GM12878 (cell line): ENCODE measurements around the gene AFAP1. TPM values are rescaled to one million over a fixed set of nuclear protein-coding genes. Genes with fewer than 3 reads are reported as not detected.

ENCODE experiments used
- ATAC-seq: fragments of 200-7000 bp; cut with Tn5 transposase; 3 replicates; pipeline ENCODE4 v1.9.1; 2020; ENCODE audit warnings: mild to moderate bottlenecking, moderate library complexity
- BruUV-seq: library from RNA; stranded (reverse); fragments of 400-500 nt; replicated peaks from 2 replicates; lab custom pipeline; 2021; lab: Mats Ljungman, UMichigan
- CTCF ChIA-PET: fragments of 300-600 bp; sonication (Branson Sonifier 250); formaldehyde crosslinking; extraction: SDS; loops from one replicate; lab custom pipeline; 2021; ENCODE audit warnings: inconsistent platforms; lab: Yijun Ruan, JAX
- POLR2A ChIA-PET: fragments of 350-600 bp; formaldehyde crosslinking; extraction: SDS; loops from one replicate; lab custom pipeline; 2021; ENCODE audit warnings: inconsistent platforms; lab: Charles Lee
- RAD21 ChIA-PET: fragments of 300-600 bp; sonication (Branson Sonifier 250); formaldehyde crosslinking; loops from one replicate; lab custom pipeline; 2023; ENCODE audit warnings: antibody characterized with exemption; ENCODE audit not compliant: unreplicated experiment; lab: Charles Lee
- SMC1A ChIA-PET: fragments of 300-600 bp; sonication (Branson Sonifier 250); formaldehyde crosslinking; loops from one replicate; lab custom pipeline; 2023; ENCODE audit not compliant: unreplicated experiment, uncharacterized antibody; lab: Charles Lee
- DNase-seq: peaks from one replicate; pipeline ENCODE4 v3.0.0-alpha.2; 2011; ENCODE audit warnings: low read depth, low spot score
- FAIRE-seq: peaks from 3 replicates; lab custom pipeline; 2011; peaks lifted over from hg19 to GRCh38; lab: Jason Lieb, UNC
- H2AFZ ChIP-seq: 2 replicates; pipeline ENCODE4 v1.6.0; 2011; ENCODE audit warnings: low read depth, low read length, control low read depth; ENCODE audit not compliant: control insufficient read depth
- H3K27ac ChIP-seq: 2 replicates; pipeline ENCODE4 v1.5.1; 2011; ENCODE audit warnings: control low read depth; ENCODE audit not compliant: control insufficient read depth, insufficient read depth
- H3K27me3 ChIP-seq, 2 experiments: replicated peaks in 1 of 2; 2 replicates each; pipeline versions ENCODE4 v1.6.0 to v1.6.1; 2011; ENCODE audit warnings: low read length in 1 of 2; ENCODE audit not compliant: control insufficient read depth in 2 of 2, insufficient read depth in 2 of 2
- H3K36me3 ChIP-seq, 2 experiments: 2 replicates each; pipeline ENCODE4 v1.5.1; 2011; ENCODE audit warnings: low read length in 1 of 2; ENCODE audit not compliant: control insufficient read depth in 2 of 2, insufficient read depth in 2 of 2
- H3K4me1 ChIP-seq: 2 replicates; pipeline ENCODE4 v1.6.1; 2011; ENCODE audit warnings: mild to moderate bottlenecking, low read length, moderate library complexity, mixed read lengths; ENCODE audit not compliant: control insufficient read depth, insufficient read depth
- H3K4me2 ChIP-seq: 2 replicates; pipeline ENCODE4 v1.6.0; 2011; ENCODE audit warnings: control low read depth; ENCODE audit not compliant: control insufficient read depth, insufficient read depth
- H3K4me3 ChIP-seq: fragments of 200-600 bp; sonication (generic); 2 replicates; pipeline ENCODE4 v1.5.1; 2016
- H3K79me2 ChIP-seq: 2 replicates; pipeline ENCODE4 v1.6.0; 2011; ENCODE audit warnings: low read length; ENCODE audit not compliant: control insufficient read depth, insufficient read depth
- H3K9ac ChIP-seq: 2 replicates; pipeline ENCODE4 v1.8.0; 2011; ENCODE audit warnings: low read length, control low read depth, mixed read lengths; ENCODE audit not compliant: control insufficient read depth, insufficient read depth
- H3K9me3 ChIP-seq: replicated peaks from 3 replicates; pipeline ENCODE4 v1.5.1; 2011; ENCODE audit warnings: mild to moderate bottlenecking, low read length; ENCODE audit not compliant: control insufficient read depth, insufficient read depth
- H4K20me1 ChIP-seq: 2 replicates; pipeline ENCODE4 v1.6.0; 2011; ENCODE audit not compliant: control insufficient read depth, insufficient read depth
- BHLHE40 ChIP-seq, 2 experiments: fragments of 450-650 bp in 1 of 2; IDR thresholded peaks; 2 replicates each; pipeline ENCODE4 v1.6.1; 2011 to 2017; ENCODE audit warnings: low read depth in 2 of 2, borderline replicate concordance in 1 of 2, improper control_type of control experiment in 1 of 2, low read length in 1 of 2, mild to moderate bottlenecking in 1 of 2
- HCFC1 ChIP-seq: fragments of 150-350 bp; IDR thresholded peaks from 2 replicates; pipeline ENCODE4 v1.6.1; 2014; ENCODE audit warnings: low read length
- NFIC ChIP-seq: IDR thresholded peaks from 2 replicates; pipeline ENCODE4 v1.6.1; 2012; ENCODE audit warnings: low read depth, mild to moderate bottlenecking, inconsistent platforms, low read length, moderate library complexity
- NR2C2 ChIP-seq: IDR thresholded peaks from 2 replicates; pipeline ENCODE4 v1.6.1; 2011; ENCODE audit warnings: borderline replicate concordance, low read depth; ENCODE audit not compliant: control insufficient read depth, insufficient read length
- NRF1 ChIP-seq: conservative IDR thresholded peaks from 2 replicates; pipeline ENCODE4 v1.6.1; 2011; ENCODE audit warnings: mild to moderate bottlenecking, low read depth, low read length, improper control_type of control experiment
- RBBP5 ChIP-seq: fragments of 200-600 bp; sonication (generic); conservative IDR thresholded peaks from 2 replicates; pipeline ENCODE4 v1.6.1; 2016
- REST ChIP-seq: IDR thresholded peaks from 2 replicates; pipeline ENCODE4 v1.6.1; 2012; ENCODE audit warnings: mild to moderate bottlenecking, low read depth, low read length
- RUNX3 ChIP-seq: IDR thresholded peaks from 2 replicates; pipeline ENCODE4 v1.6.1; 2012; ENCODE audit warnings: low read length, inconsistent platforms
- ZBED1 ChIP-seq: IDR thresholded peaks from 2 replicates; pipeline ENCODE4 v1.6.1; 2016; ENCODE audit warnings: borderline replicate concordance
- WGBS: methylation state at CpG from one replicate; pipeline ENCODE4 v1.1.6; 2016; ENCODE audit warnings: low lambda C conversion rate; ENCODE audit not compliant: insufficient replicate concordance, insufficient coverage; ENCODE audit errors: missing lambda C conversion rate; 5-methylcytosine and 5-hydroxymethylcytosine counted together
- in situ Hi-C: fragments of 300-500 bp; cut with MboI; formaldehyde crosslinking; loops from 9 replicates; pipeline ENCODE4 v1.14.3; 2018; ENCODE audit warnings: mixed read lengths
- intact Hi-C: fragments of 100-400 bp; cut with micrococcal nuclease; formaldehyde crosslinking; loops from one replicate; pipeline ENCODE4 v1.14.2; 2022; ENCODE audit not compliant: unreplicated experiment
- polyA plus RNA-seq, 11 experiments: library from polyadenylated mRNA; depleted of rRNA in 4 of 11; unstranded in 6 of 11; stranded (reverse) in 5 of 11; fragments of >200 nt; fragmentation: Nextera tagmentation in 4 of 11; fragmentation: Illumina TruSeq in 1 of 11; extraction: Ambion mirVana in 4 of 11; extraction: Trizol in 1 of 11; gene quantifications; 1 replicate in 1 of 11; 2 replicates in 10 of 11; pipeline versions ENCODE4 v1.2.1 to v1.2.3, GENCODE V29; 2011 to 2016; ENCODE audit warnings: inconsistent platforms in 2 of 11, missing spikeins in 2 of 11, low read depth in 1 of 11
- total RNA-seq, 4 experiments: library from RNA; depleted of rRNA in 3 of 4; stranded (reverse); fragments of >200 nt in 3 of 4; fragmentation: Illumina TruSeq in 1 of 4; extraction: Trizol in 1 of 4; gene quantifications; 2 replicates each; pipeline versions ENCODE4 v1.2.1 to v1.2.3, GENCODE V29; 2013 to 2021
- TF ChIP-seq, protein P1 (sequence below): fragments of 450-650 bp; formaldehyde crosslinking; IDR thresholded peaks from 2 replicates; pipeline ENCODE4 v1.4.0; 2022; ENCODE audit warnings: mild to moderate bottlenecking, moderate library complexity

Gene AFAP1
- total and polyA plus RNA-seq, 10 of the 15 experiments (the other 5 are each of a cell fraction or from before 2014, with no cell fraction given), result 0.02 to 0.23 (median 0.09) TPM; not detected in 1

DNA sequence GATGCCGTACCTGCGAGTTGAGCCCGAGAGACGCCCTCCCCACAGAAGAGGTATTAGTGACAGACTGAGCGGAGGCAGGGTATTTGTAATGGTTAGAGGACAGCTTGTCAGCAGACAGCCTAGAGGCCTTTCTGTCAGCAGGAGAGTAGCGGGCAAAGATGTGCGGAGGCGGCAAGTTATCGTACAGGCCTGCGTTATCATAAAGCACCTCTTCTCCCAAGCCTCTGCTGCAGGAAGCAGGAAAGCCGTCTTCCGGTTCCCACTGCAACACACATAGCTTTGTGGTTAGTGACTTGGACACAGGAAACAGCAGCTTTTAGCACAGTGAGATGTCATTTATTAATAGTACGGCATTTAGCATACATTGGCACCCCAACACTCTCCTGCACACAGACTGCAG lies 158.3 kb downstream of the AFAP1 start:
- intact Hi-C loops, result no loop called here
- H3K4me3 ChIP-seq, result no peak overlapping the region
- H3K36me3 ChIP-seq, result no peaks in the 10 kb centered on the region
- H3K27ac ChIP-seq, result no peak overlapping the region
- H4K20me1 ChIP-seq, result no peaks in the 10 kb centered on the region
- no TSS peak for BruUV-seq
- ChIA-PET RAD21 (no interaction called here), POLR2A (no interaction called here)
- no peaks in the 10 kb centered on the region; a peak in 1 of 4 replicates for H3K27me3 ChIP-seq
- H2AFZ ChIP-seq, result no peak overlapping the region
- WGBS, result 55% methylated on average over 13 of the region's 13 CpGs
- TF ChIP-seq ZBED1, result no peak
- TF ChIP-seq RUNX3, result peak; percentile 57
- TF ChIP-seq, all 136 proteins: peak for 1
- ChIA-PET SMC1A (no interaction called here), CTCF (no interaction called here)
- in situ Hi-C loops, result no loop called here
- H3K9ac ChIP-seq, result no peak overlapping the region
- H3K79me2 ChIP-seq, result no peaks in the 10 kb centered on the region
- no peak overlapping the region for H3K4me2 ChIP-seq
- no peaks in the 10 kb centered on the region for H3K9me3 ChIP-seq
- ATAC-seq (no peak), DNase-seq (no peak), FAIRE-seq (no peak)
- peaks cover 21% of the 10 kb centered on the region for H3K4me1 ChIP-seq

DNA sequence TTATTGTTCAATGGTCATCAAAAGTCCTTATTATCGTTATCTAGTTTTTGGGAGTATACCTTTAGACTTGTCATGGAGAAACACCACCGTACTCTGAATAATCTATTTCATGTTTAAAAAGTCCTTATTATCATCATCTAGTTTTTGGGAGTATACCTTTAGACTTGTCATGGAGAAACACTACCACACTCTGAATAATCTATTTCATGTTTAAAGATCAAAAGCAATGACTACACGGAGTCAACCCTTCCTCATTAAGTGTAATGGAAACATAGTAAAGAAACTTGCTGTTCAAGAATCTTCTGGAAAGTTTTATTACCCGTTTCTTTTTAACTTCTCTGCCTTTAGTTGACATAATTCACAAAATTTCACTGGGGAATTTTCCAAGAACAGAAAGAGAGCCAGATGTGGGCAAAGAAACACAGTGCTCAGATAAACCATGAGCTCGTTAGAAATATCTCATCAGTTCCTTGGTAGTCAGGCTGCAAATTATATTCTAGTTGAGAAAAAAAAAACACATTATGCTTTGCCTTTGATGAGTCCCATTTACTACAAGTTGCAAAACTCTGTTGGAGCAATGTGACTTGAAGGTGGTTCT lies 158.8 kb downstream of the AFAP1 start:
- H3K27me3 ChIP-seq, result no peaks in the 10 kb centered on the region; a peak in 1 of 4 replicates
- ChIA-PET SMC1A (interaction anchor here (0.7 kb wide), 1 partner anchor 18 kb away, joined by 5 read pairs; no protein-coding TSS in a partner anchor), POLR2A (no interaction called here), RAD21 (no interaction called here), CTCF (no interaction called here)
- H3K79me2 ChIP-seq, result no peaks in the 10 kb centered on the region
- H3K9ac ChIP-seq, result no peak overlapping the region
- H4K20me1 ChIP-seq, result no peaks in the 10 kb centered on the region
- ATAC-seq (no peak), DNase-seq (no peak), FAIRE-seq (no peak)
- peaks cover 17% of the 10 kb centered on the region for H3K4me1 ChIP-seq
- no peaks in the 10 kb centered on the region for H3K36me3 ChIP-seq
- H3K4me3 ChIP-seq, result no peak overlapping the region
- no peak overlapping the region for H3K27ac ChIP-seq
- no peak overlapping the region for H3K4me2 ChIP-seq
- H3K9me3 ChIP-seq, result no peaks in the 10 kb centered on the region
- 47% methylated on average over 5 of the region's 5 CpGs for WGBS
- intact Hi-C loops, result no loop called here
- BruUV-seq, result no TSS peak
- H2AFZ ChIP-seq, result no peak overlapping the region
- in situ Hi-C loops, result no loop called here
- TF ChIP-seq HCFC1 (no peak), RUNX3 (no peak), NRF1 (no peak), NR2C2 (no peak), REST (no peak), RBBP5 (no peak), NFIC (no peak), BHLHE40 (IDR thresholded peaks at IDR 0.05; ENCODE audit: borderline replicate concordance in 1 of 2, low read depth in 2 of 2, low read length in 1 of 2) (no peak)
- TF ChIP-seq, protein P1, sequence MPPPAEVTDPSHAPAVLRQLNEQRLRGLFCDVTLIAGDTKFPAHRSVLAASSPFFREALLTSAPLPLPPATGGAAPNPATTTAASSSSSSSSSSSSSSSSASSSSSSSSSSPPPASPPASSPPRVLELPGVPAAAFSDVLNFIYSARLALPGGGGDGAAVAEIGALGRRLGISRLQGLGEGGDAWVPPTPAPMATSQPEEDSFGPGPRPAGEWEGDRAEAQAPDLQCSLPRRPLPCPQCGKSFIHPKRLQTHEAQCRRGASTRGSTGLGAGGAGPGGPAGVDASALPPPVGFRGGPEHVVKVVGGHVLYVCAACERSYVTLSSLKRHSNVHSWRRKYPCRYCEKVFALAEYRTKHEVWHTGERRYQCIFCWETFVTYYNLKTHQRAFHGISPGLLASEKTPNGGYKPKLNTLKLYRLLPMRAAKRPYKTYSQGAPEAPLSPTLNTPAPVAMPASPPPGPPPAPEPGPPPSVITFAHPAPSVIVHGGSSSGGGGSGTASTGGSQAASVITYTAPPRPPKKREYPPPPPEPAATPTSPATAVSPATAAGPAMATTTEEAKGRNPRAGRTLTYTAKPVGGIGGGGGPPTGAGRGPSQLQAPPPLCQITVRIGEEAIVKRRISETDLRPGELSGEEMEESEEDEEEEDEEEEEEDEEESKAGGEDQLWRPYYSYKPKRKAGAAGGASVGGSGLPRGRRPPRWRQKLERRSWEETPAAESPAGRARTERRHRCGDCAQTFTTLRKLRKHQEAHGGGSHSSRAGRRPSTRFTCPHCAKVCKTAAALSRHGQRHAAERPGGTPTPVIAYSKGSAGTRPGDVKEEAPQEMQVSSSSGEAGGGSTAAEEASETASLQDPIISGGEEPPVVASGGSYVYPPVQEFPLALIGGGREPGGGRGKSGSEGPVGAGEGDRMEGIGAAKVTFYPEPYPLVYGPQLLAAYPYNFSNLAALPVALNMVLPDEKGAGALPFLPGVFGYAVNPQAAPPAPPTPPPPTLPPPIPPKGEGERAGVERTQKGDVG, result no peak
